K562 (cell line): ENCODE results near the gene KRT4. TPM values are rescaled to one million over a fixed set of nuclear protein-coding genes. Genes with fewer than 3 reads are reported as not detected.

ENCODE experiments used
- ATAC-seq: fragments of 200-7000 bp; cut with Tn5 transposase; 3 replicates; pipeline ENCODE4 v1.9.1; 2020; ENCODE audit warnings: moderate library complexity
- BruUV-seq: library from RNA; stranded (reverse); fragments of 400-500 nt; replicated peaks from 2 replicates; lab custom pipeline; 2021; lab: Mats Ljungman, UMichigan
- CTCF ChIA-PET: fragments of 300-600 bp; formaldehyde crosslinking; extraction: SDS; loops from one replicate; lab custom pipeline; 2021; ENCODE audit warnings: low intra/inter-chr PET ratio; lab: Yijun Ruan, JAX
- POLR2A ChIA-PET: fragments of 300-600, 350-650 bp; sonication (Branson Sonifier 250); formaldehyde crosslinking; extraction: SDS; loops from one replicate; lab custom pipeline; 2021; ENCODE audit warnings: antibody characterized with exemption, inconsistent platforms; lab: Yijun Ruan, JAX
- DNase-seq, 4 experiments: peaks; one replicate each; pipeline versions ENCODE4 v3.0.0 to v3.0.0-alpha.2; 2011 to 2018; ENCODE audit warnings: low spot score in 3 of 4, mixed read lengths in 3 of 4; ENCODE audit errors: extremely low read depth in 1 of 4
- FAIRE-seq: peaks from 2 replicates; lab custom pipeline; 2011; peaks lifted over from hg19 to GRCh38; lab: Jason Lieb, UNC
- H2AFZ ChIP-seq: 2 replicates; pipeline ENCODE4 v1.6.0; 2011; ENCODE audit warnings: low read depth, low read length, control low read depth, inconsistent platforms
- H3K27ac ChIP-seq: fragments of 200-600 bp; 3 replicates; pipeline ENCODE4 v1.8.0; 2011; ENCODE audit warnings: low read depth, mild to moderate bottlenecking, control low read depth, inconsistent platforms, low read length, moderate library complexity, mixed read lengths; ENCODE audit errors: extremely low read depth
- H3K27me3 ChIP-seq, 2 experiments: fragments of 300-600 bp in 1 of 2; 2 replicates in 1 of 2; 3 replicates in 1 of 2; pipeline versions ENCODE4 v1.6.0 to v1.8.0; 2011; ENCODE audit warnings: inconsistent platforms in 2 of 2, low read length in 2 of 2, mild to moderate bottlenecking in 1 of 2, mixed read lengths in 1 of 2, moderate library complexity in 1 of 2; ENCODE audit not compliant: control insufficient read depth in 2 of 2, insufficient read depth in 2 of 2
- H3K36me3 ChIP-seq: fragments of 300-600 bp; 3 replicates; pipeline ENCODE4 v1.8.0; 2011; ENCODE audit warnings: mild to moderate bottlenecking, low read length, inconsistent platforms; ENCODE audit not compliant: control insufficient read depth, insufficient read depth
- H3K4me1 ChIP-seq, 2 experiments: fragments of 200-600 bp in 1 of 2; replicated peaks in 1 of 2; 2 replicates in 1 of 2; 3 replicates in 1 of 2; pipeline versions ENCODE4 v1.5.1 to v1.8.0; 2011; ENCODE audit warnings: inconsistent platforms in 2 of 2, low read length in 2 of 2, mild to moderate bottlenecking in 1 of 2, mixed read lengths in 1 of 2, moderate library complexity in 1 of 2; ENCODE audit not compliant: control insufficient read depth in 2 of 2, insufficient read depth in 2 of 2
- H3K4me2 ChIP-seq: 2 replicates; pipeline ENCODE4 v1.6.1; 2011; ENCODE audit warnings: low read length, control low read depth, inconsistent platforms, mixed read lengths; ENCODE audit not compliant: insufficient read depth
- H3K4me3 ChIP-seq: fragments of 200-600 bp; sonication (generic), shearing (Covaris generic); 2 replicates; pipeline ENCODE4 v1.5.1; 2016; ENCODE audit warnings: control low read depth, inconsistent platforms
- H3K79me2 ChIP-seq: fragments of 200-600 bp; 3 replicates; pipeline ENCODE4 v1.8.0; 2011; ENCODE audit warnings: low read length, inconsistent platforms; ENCODE audit not compliant: control insufficient read depth, insufficient read depth
- H3K9ac ChIP-seq, 2 experiments: 2 replicates each; pipeline versions ENCODE4 v1.6.0 to v1.6.1; 2011; ENCODE audit warnings: low read depth in 2 of 2, low read length in 2 of 2, control low read depth in 1 of 2, inconsistent platforms in 1 of 2, mild to moderate bottlenecking in 1 of 2, mixed read lengths in 1 of 2; ENCODE audit not compliant: insufficient read depth in 1 of 2
- H3K9me1 ChIP-seq: one replicate; pipeline ENCODE4 v1.6.0; 2011; ENCODE audit warnings: inconsistent platforms, mild to moderate bottlenecking, low read length, moderate library complexity; ENCODE audit not compliant: control insufficient read depth, insufficient read depth
- H3K9me3 ChIP-seq: replicated peaks from 2 replicates; pipeline ENCODE4 v1.5.1; 2011; ENCODE audit warnings: low read depth, low read length, inconsistent platforms; ENCODE audit not compliant: control insufficient read depth, insufficient read depth
- H4K20me1 ChIP-seq: replicated peaks from 2 replicates; pipeline ENCODE4 v1.6.1; 2011; ENCODE audit warnings: low read length, inconsistent platforms, mixed read lengths; ENCODE audit not compliant: control insufficient read depth, insufficient read depth
- ATF7 ChIP-seq: fragments of 450-650 bp; IDR thresholded peaks from 2 replicates; pipeline ENCODE4 v1.7.1; 2014; ENCODE audit warnings: mild to moderate bottlenecking, moderate library complexity
- BHLHE40 ChIP-seq: IDR thresholded peaks from 2 replicates; pipeline ENCODE4 v1.6.1; 2011; ENCODE audit warnings: low read length, improper control_type of control experiment
- CCNT2 ChIP-seq: IDR thresholded peaks from 2 replicates; pipeline ENCODE4 v1.6.1; 2011; ENCODE audit warnings: borderline replicate concordance, low read depth, mild to moderate bottlenecking, moderate library complexity, mixed read lengths, low read length; ENCODE audit not compliant: insufficient read length; ENCODE audit errors: extremely low read depth
- DACH1 ChIP-seq: fragments of 450-650 bp; IDR thresholded peaks from 2 replicates; pipeline ENCODE4 v1.6.1; 2018; ENCODE audit not compliant: partially characterized antibody
- FOXJ3 ChIP-seq: sonication (generic); formaldehyde crosslinking; IDR thresholded peaks from 2 replicates; pipeline ENCODE4 v1.4.0; 2020; ENCODE audit warnings: mild to moderate bottlenecking, missing genetic modification reagents
- HDAC1 ChIP-seq, 2 experiments: fragments of 450-650 bp; IDR thresholded peaks; 2 replicates each; pipeline ENCODE4 v1.6.1; 2016 to 2017; ENCODE audit warnings: inconsistent platforms in 1 of 2, mild to moderate bottlenecking in 1 of 2, moderate library complexity in 1 of 2
- KDM2B ChIP-seq: fragments of 250-450 bp; sonication (Bioruptor Pico); IDR thresholded peaks from 2 replicates; pipeline ENCODE4 v1.8.0; 2021; ENCODE audit warnings: mild to moderate bottlenecking, moderate library complexity
- MTA3 ChIP-seq: fragments of 450-650 bp; formaldehyde crosslinking; IDR thresholded peaks from 2 replicates; pipeline ENCODE4 v1.6.1; 2017; ENCODE audit warnings: mild to moderate bottlenecking, borderline replicate concordance
- MYBL2 ChIP-seq, 2 experiments: fragments of 450-650 bp in 1 of 2; sonication (generic) in 1 of 2; formaldehyde crosslinking in 1 of 2; IDR thresholded peaks; 2 replicates each; pipeline versions ENCODE4 v1.6.1 to v1.8.1; 2017 to 2022; ENCODE audit warnings: borderline replicate concordance in 1 of 2, inconsistent platforms in 1 of 2, low read depth in 1 of 2, mild to moderate bottlenecking in 1 of 2, missing genetic modification reagents in 1 of 2, moderate library complexity in 1 of 2
- NCOA4 ChIP-seq: fragments of 450-650 bp; IDR thresholded peaks from 2 replicates; pipeline ENCODE4 v1.6.1; 2018; ENCODE audit warnings: mild to moderate bottlenecking; ENCODE audit not compliant: partially characterized antibody
- NCOA6 ChIP-seq: fragments of 450-650 bp; IDR thresholded peaks from 2 replicates; pipeline ENCODE4 v1.6.1; 2017; ENCODE audit warnings: mild to moderate bottlenecking
- NR4A1 ChIP-seq, 2 experiments: fragments of 250-450 bp in 1 of 2; fragments of 450-650 bp in 1 of 2; sonication (Bioruptor Pico) in 1 of 2; IDR thresholded peaks; 2 replicates each; pipeline versions ENCODE4 v1.4.0 to v1.6.1; 2016 to 2020; ENCODE audit warnings: mild to moderate bottlenecking in 2 of 2, missing compliant biosample characterization in 1 of 2, missing genetic modification characterization in 1 of 2, moderate library complexity in 1 of 2
- NRF1 ChIP-seq, 2 experiments: fragments of 450-650 bp; IDR thresholded peaks in 1 of 2; conservative IDR thresholded peaks in 1 of 2; 2 replicates each; pipeline ENCODE4 v1.6.1; 2014; ENCODE audit warnings: mild to moderate bottlenecking in 2 of 2
- POLR2A ChIP-seq: fragments of 450-650 bp; conservative IDR thresholded peaks from 2 replicates; pipeline ENCODE4 v1.6.1; 2016
- SIN3A ChIP-seq, 2 experiments: fragments of 150-350 bp in 1 of 2; IDR thresholded peaks; 2 replicates each; pipeline ENCODE4 v1.6.1; 2011 to 2016; ENCODE audit warnings: borderline replicate concordance in 2 of 2, low read depth in 2 of 2, low read length in 2 of 2, mild to moderate bottlenecking in 2 of 2, moderate library complexity in 2 of 2; ENCODE audit not compliant: control insufficient read depth in 1 of 2
- SMAD4 ChIP-seq: fragments of 250-450 bp; sonication (Bioruptor Pico); conservative IDR thresholded peaks from 2 replicates; pipeline ENCODE4 v1.8.0; 2021; ENCODE audit warnings: inconsistent platforms, mild to moderate bottlenecking, moderate library complexity
- TFAP4 ChIP-seq: sonication (generic); formaldehyde crosslinking; IDR thresholded peaks from 2 replicates; pipeline ENCODE4 v1.8.0; 2022; ENCODE audit warnings: missing genetic modification reagents, mild to moderate bottlenecking, moderate library complexity, borderline replicate concordance
- YY1 ChIP-seq, 3 experiments: IDR thresholded peaks; 2 replicates each; pipeline ENCODE4 v1.6.1; 2011; ENCODE audit warnings: low read length in 2 of 3, mild to moderate bottlenecking in 2 of 3, moderate library complexity in 2 of 3, borderline replicate concordance in 1 of 3, control low read depth in 1 of 3, low read depth in 1 of 3; ENCODE audit not compliant: insufficient read depth in 3 of 3, insufficient replicate concordance in 2 of 3, control insufficient read depth in 1 of 3, insufficient read length in 1 of 3; ENCODE audit errors: extremely low read depth in 1 of 3
- ZSCAN32 ChIP-seq: fragments of 450-650 bp; formaldehyde crosslinking; IDR thresholded peaks from 2 replicates; pipeline ENCODE4 v1.4.0; 2020; ENCODE audit warnings: mild to moderate bottlenecking, moderate library complexity
- WGBS: fragments of 100-300 bp; shearing (Covaris generic); methylation state at CpG from one replicate; pipeline ENCODE4 v1.1.6; 2016; ENCODE audit warnings: low coverage, mixed read lengths; ENCODE audit not compliant: insufficient coverage; ENCODE audit errors: missing lambda C conversion rate; 5-methylcytosine and 5-hydroxymethylcytosine counted together
- in situ Hi-C: fragments of 300-500 bp; cut with MboI; formaldehyde crosslinking; loops from 4 replicates; pipeline ENCODE4 v1.15.0; 2018; ENCODE audit warnings: inconsistent platforms, mixed read lengths
- intact Hi-C: fragments of 100-400 bp; cut with micrococcal nuclease; formaldehyde crosslinking; loops from 2 replicates; pipeline ENCODE4 v1.14.2; 2022
- polyA plus RNA-seq, 8 experiments: library from polyadenylated mRNA; depleted of rRNA in 4 of 8; stranded (reverse) in 5 of 8; unstranded in 3 of 8; fragments of >200 nt; fragmentation: Nextera tagmentation in 2 of 8; fragmentation: Illumina TruSeq in 1 of 8; extraction: Ambion mirVana in 2 of 8; extraction: Trizol in 1 of 8; gene quantifications; 2 replicates each; pipeline versions ENCODE4 v1.2.1 to v1.2.3, GENCODE V29; 2011 to 2014; ENCODE audit warnings: inconsistent platforms in 1 of 8, missing spikeins in 1 of 8
- total RNA-seq, 7 experiments: library from RNA; depleted of rRNA in 6 of 7; stranded (reverse); fragments of >200 nt in 6 of 7; fragmentation: Illumina TruSeq in 2 of 7; extraction: Trizol in 2 of 7; gene quantifications; 2 replicates each; pipeline versions ENCODE4 v1.2.1 to v1.2.3, GENCODE V29; 2011 to 2021; ENCODE audit warnings: low replicate concordance in 1 of 7

KRT4 gene
- total and polyA plus RNA-seq, 9 of the 15 experiments (the other 6 are each of a cell fraction or from before 2014, with no cell fraction given) = not detected

- Histone ChIP-seq H2AFZ (peak overlapping the region; percentile 98), H3K4me2 (peak overlapping the region; percentile 74), H3K79me2 (no peaks in the 10 kb centered on the region), H3K9me3 (no peaks in the 10 kb centered on the region), H4K20me1 (no peaks in the 10 kb centered on the region), H3K4me3 (peak overlapping the region; percentile 22; the same call in 1 of the 2 replicates), H3K27me3 (peaks cover 5 to 13% of the 10 kb centered on the region in 2 experiments; a peak in 2 of 5 replicates), H3K27ac (no peak overlapping the region; the same call in 2 of the 3 replicates), H3K4me1 (peaks cover 15 to 21% of the 10 kb centered on the region in 2 experiments; a peak in 4 of 5 replicates), H3K36me3 (no peaks in the 10 kb centered on the region), H3K9me1 (no peaks in the 10 kb centered on the region), H3K9ac (peak overlapping the region; percentile 37 to 85; a peak in 3 of 4 replicates)
- ATAC-seq (peak; percentile 97), DNase-seq (peak; percentile 83 to 91 (median 87)), FAIRE-seq (peak; percentile 68)
- in situ Hi-C loops (no loop called here), intact Hi-C loops (no loop called here)
- WGBS = 22% methylated on average over 33 of the region's 50 CpGs
- POLR2A ChIA-PET = interaction anchor here (1.0 kb wide), 1 partner anchor 18 kb away, joined by 4 read pairs; no protein-coding TSS in a partner anchor
- CTCF ChIA-PET = no interaction called here
- no TSS peak for BruUV-seq
- 0 out of 2 replicates have a peak, but pooled peaks have one; percentile 24 for TF ChIP-seq ATF7
- 0 out of 2 replicates have a peak, but pooled peaks have one; percentile 32 for TF ChIP-seq POLR2A
- TF ChIP-seq KDM2B = no peak
- TF ChIP-seq NCOA6 = no peak
- TF ChIP-seq NRF1 (conservative IDR thresholded peaks at IDR 0.05 in 1 of 2, IDR thresholded peaks at IDR 0.05 in 1 of 2) = peak in 1 of 2 experiments; percentile 42; a peak in 1 of 4 replicates
- peak; percentile 64 for TF ChIP-seq CCNT2
- TF ChIP-seq TFAP4 (CRISPR knock-in tag) = peak; percentile 91
- peak in 1 of 3 experiments; percentile 68 for TF ChIP-seq YY1 (IDR thresholded peaks at IDR 0.05; ENCODE audit: borderline replicate concordance in 1 of 3, control insufficient read depth in 1 of 3, extremely low read depth in 1 of 3, insufficient read depth in 3 of 3, insufficient read length in 1 of 3, insufficient replicate concordance in 2 of 3, low read depth in 1 of 3, low read length in 2 of 3)
- TF ChIP-seq DACH1 = peak; percentile 33
- TF ChIP-seq ZSCAN32 (CRISPR knock-in tag) = no peak
- no peak for TF ChIP-seq FOXJ3 (CRISPR knock-in tag)
- TF ChIP-seq SIN3A (IDR thresholded peaks at IDR 0.05; ENCODE audit: borderline replicate concordance in 2 of 2, control insufficient read depth in 1 of 2, low read depth in 2 of 2, low read length in 2 of 2) = peak in 1 of 2 experiments; percentile 38; a peak in 1 of 4 replicates
- peak in 1 of 2 experiments; percentile 64; a peak in 2 of 4 replicates for TF ChIP-seq HDAC1 (IDR thresholded peaks at IDR 0.05)
- no peak for TF ChIP-seq NCOA4
- no peak for TF ChIP-seq NR4A1 (CRISPR knock-in tag; IDR thresholded peaks at IDR 0.05)
- TF ChIP-seq NR4A1 (tag; IDR thresholded peaks at IDR 0.05) = no peak
- peak; percentile 54 for TF ChIP-seq BHLHE40
- 0 out of 2 replicates have a peak, but pooled peaks have one; percentile 27 for TF ChIP-seq MTA3
- peak; percentile 59; the same call in 1 of the 2 replicates for TF ChIP-seq SMAD4 (CRISPR knock-in tag)
- no peak for TF ChIP-seq MYBL2 (IDR thresholded peaks at IDR 0.05; ENCODE audit: low read depth)
- no peak for TF ChIP-seq MYBL2 (CRISPR knock-in tag; IDR thresholded peaks at IDR 0.05; ENCODE audit: borderline replicate concordance)
These were observed 24.1 kb downstream of the KRT4 start for GRCh38 chr12:52789637-52790426.
